ENCODE measurements around the gene CEP57. TPM values are rescaled to one million over a fixed set of nuclear protein-coding genes. Genes with fewer than 3 reads are reported as not detected.

CEP57 gene
- total RNA-seq, 4 donors from 2014 or later: 21.4 to 52.1 (median 27.1) TPM

DNA sequence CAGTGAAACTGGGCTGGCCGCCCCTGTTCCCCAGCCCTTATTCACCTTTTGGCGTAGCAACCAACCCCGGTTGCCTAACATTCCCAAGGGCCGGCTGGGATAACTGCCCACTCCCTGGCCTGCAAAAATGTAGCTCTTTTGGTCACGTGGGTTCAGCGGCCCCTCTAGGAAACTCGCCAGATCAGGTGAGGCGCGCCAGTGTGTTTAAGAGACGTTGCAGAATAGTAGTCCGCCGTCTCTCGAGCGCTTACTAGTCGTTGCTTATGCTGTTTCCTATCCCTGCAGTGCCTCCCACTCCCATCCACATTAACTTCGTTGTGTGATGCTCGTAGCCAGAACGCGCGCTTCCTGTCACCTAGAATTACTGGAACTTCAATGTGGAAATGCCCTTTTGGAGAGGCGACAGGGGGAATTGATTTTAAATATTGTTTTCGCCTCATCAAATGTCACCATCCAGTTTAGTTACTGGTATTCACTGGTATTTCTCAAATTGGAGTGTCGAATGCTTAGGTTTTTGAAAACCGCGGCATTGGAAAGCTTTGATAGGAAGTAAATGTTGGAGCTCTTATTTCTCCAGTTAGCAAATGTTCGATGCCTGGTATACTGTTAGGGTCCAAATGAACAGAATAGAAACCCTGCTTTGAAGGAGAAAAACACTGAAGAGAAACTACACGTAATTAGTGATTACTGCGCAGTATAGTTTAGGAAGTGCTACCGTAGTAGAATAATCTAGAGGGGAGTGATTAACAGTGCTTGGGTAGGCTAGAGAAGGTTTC lies 823 bp downstream of the CEP57 start:
- Histone ChIP-seq H3K27ac (peak overlapping the region; percentile 89 to 100 (median 99)), H3K9me3 (no peaks in the 10 kb centered on the region), H3K36me3 (peaks cover 0 to 15% of the 10 kb centered on the region in 2 donors), H3K4me3 (peak overlapping the region; percentile 48 to 90), H3K27me3 (no peaks in the 10 kb centered on the region), H3K4me1 (peaks cover 0 to 41% (median 8%) of the 10 kb centered on the region in 3 donors)
- ATAC-seq: peak; percentile 3
- WGBS, 2 donors (ENCODE audit: low coverage in 1 of 2): 10 to 14% methylated on average over 9 to 18 of the region's 29 CpGs
- TF ChIP-seq, protein P1, sequence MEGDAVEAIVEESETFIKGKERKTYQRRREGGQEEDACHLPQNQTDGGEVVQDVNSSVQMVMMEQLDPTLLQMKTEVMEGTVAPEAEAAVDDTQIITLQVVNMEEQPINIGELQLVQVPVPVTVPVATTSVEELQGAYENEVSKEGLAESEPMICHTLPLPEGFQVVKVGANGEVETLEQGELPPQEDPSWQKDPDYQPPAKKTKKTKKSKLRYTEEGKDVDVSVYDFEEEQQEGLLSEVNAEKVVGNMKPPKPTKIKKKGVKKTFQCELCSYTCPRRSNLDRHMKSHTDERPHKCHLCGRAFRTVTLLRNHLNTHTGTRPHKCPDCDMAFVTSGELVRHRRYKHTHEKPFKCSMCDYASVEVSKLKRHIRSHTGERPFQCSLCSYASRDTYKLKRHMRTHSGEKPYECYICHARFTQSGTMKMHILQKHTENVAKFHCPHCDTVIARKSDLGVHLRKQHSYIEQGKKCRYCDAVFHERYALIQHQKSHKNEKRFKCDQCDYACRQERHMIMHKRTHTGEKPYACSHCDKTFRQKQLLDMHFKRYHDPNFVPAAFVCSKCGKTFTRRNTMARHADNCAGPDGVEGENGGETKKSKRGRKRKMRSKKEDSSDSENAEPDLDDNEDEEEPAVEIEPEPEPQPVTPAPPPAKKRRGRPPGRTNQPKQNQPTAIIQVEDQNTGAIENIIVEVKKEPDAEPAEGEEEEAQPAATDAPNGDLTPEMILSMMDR (IDR thresholded peaks at IDR 0.05): no peak
- TF ChIP-seq EP300 (IDR thresholded peaks at IDR 0.05) (no peak), POLR2AphosphoS5 (IDR thresholded peaks at IDR 0.05) (no peak), POLR2A (IDR thresholded peaks at IDR 0.05) (no peak)

DNA sequence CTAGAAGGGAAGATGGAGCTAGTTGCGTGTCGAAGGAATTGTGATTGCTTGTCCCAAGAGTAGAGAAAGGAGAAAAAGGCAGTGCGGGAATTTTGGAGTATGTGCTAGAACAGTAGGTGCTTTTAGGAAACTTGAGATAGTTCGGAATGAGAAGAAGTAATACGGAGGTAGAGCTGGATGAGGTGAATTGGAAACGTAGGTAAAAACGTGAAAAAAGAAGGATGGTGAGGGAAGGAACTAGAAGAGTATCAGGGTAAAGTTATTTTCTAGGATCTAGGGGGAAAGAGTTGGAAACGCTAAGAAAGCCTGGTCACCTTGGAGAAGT lies 1.4 kb downstream of the CEP57 start:
- Histone ChIP-seq H3K4me3 (peak overlapping the region in 1 of 2 donors; percentile 90), H3K4me1 (peaks cover 0 to 41% (median 8%) of the 10 kb centered on the region in 3 donors), H3K9me3 (no peaks in the 10 kb centered on the region), H3K27ac (no peak overlapping the region), H3K36me3 (peaks cover 0 to 9% of the 10 kb centered on the region in 2 donors), H3K27me3 (no peaks in the 10 kb centered on the region)
- ATAC-seq: no peak
- 54 to 74% methylated on average over 6 to 8 of the region's 8 CpGs for WGBS, 2 donors (ENCODE audit: low coverage in 1 of 2)
- TF ChIP-seq POLR2AphosphoS5 (IDR thresholded peaks at IDR 0.05) (no peak), EP300 (IDR thresholded peaks at IDR 0.05) (no peak), POLR2A (IDR thresholded peaks at IDR 0.05) (no peak)
- TF ChIP-seq, protein P1 (IDR thresholded peaks at IDR 0.05): no peak

DNA sequence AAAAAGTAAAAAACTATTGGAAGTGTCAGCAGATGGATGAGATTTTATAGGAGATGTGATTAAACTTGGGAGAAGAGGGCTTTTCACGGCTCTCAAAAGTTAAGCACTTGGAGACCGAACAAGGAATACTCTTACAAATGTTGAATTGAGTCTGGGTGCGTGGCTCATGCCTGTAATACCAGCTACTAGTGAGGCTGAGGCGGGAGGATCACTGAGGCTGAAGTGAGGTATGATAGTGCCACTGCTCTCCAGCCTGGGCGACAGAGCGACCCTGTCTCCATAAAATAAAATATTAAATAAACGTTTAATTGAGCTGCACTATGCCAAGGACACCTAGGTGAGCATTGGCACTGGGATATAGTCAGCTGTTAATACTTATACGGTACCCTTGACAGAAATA lies 1.9 kb downstream of the CEP57 start:
- H3K9me3 ChIP-seq: no peaks in the 10 kb centered on the region
- peaks cover 0 to 39% (median 8%) of the 10 kb centered on the region in 3 donors for H3K4me1 ChIP-seq
- H3K4me3 ChIP-seq: no peak overlapping the region
- ATAC-seq: no peak
- peaks cover 0 to 4% of the 10 kb centered on the region in 2 donors for H3K36me3 ChIP-seq
- TF ChIP-seq POLR2AphosphoS5 (IDR thresholded peaks at IDR 0.05) (no peak), EP300 (IDR thresholded peaks at IDR 0.05) (no peak), POLR2A (IDR thresholded peaks at IDR 0.05) (no peak)
- TF ChIP-seq, protein P1 (IDR thresholded peaks at IDR 0.05): no peak
- H3K27me3 ChIP-seq: no peaks in the 10 kb centered on the region
- WGBS, 2 donors (ENCODE audit: low coverage in 1 of 2): 71 to 90% methylated on average over 8 of the region's 8 CpGs
- H3K27ac ChIP-seq: no peak overlapping the region

DNA sequence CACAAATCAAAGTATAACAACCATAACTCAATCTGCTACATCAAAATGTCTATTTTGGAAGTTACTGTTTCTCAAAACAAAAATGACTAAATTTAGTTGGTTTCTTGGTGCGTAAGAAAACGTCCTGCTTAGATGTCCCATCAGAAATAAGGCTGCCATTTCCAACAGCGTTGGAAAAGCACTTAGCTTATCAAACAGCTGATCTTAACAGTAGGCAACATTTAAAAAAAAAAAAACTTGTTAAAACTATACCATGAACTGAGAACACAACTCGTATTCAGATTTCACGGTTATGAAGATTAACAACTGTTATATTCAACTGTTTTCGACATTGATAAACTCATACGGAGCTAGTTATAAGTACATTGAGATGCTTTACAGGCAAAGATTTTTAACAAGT lies 2.4 kb downstream of the CEP57 start:
- ATAC-seq: no peak
- 81 to 85% methylated on average over 5 to 7 of the region's 7 CpGs for whole genome bisulfite sequencing, 2 donors (ENCODE audit: low coverage in 1 of 2)
- H3K4me1 ChIP-seq: peaks cover 0 to 34% (median 8%) of the 10 kb centered on the region in 3 donors
- TF ChIP-seq POLR2AphosphoS5 (IDR thresholded peaks at IDR 0.05): no peak
- TF ChIP-seq, protein P1 (IDR thresholded peaks at IDR 0.05): no peak
- no peak for TF ChIP-seq POLR2A (IDR thresholded peaks at IDR 0.05)
- TF ChIP-seq EP300 (IDR thresholded peaks at IDR 0.05): no peak
- H3K27ac ChIP-seq: no peak overlapping the region
- no peaks in the 10 kb centered on the region for H3K9me3 ChIP-seq
- no peaks in the 10 kb centered on the region for H3K27me3 ChIP-seq
- no peak overlapping the region for H3K4me3 ChIP-seq
- no peaks in the 10 kb centered on the region for H3K36me3 ChIP-seq

DNA sequence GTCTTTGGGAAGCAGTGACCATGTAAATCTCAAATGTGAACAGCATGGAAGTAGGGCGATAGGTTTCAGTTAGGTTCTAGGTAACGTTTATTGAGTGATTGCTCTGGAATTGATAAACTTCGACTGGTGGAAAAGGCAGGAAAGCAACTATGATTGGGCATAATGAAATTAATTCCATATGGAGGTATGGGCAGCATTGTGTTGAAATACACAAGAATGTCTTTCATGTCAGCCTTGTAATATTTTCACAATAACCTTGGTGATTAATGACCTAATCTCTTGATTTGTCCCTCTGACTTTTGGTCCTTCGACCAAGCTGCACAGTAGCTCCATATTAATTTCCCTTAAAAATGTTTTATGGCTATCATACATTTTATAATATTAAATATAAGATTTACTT lies 2.8 kb downstream of the CEP57 start:
- ATAC-seq: no peak
- Histone ChIP-seq H3K27me3 (no peaks in the 10 kb centered on the region), H3K4me1 (peaks cover 0 to 30% (median 8%) of the 10 kb centered on the region in 3 donors), H3K27ac (no peak overlapping the region), H3K9me3 (no peaks in the 10 kb centered on the region), H3K4me3 (no peak overlapping the region), H3K36me3 (no peaks in the 10 kb centered on the region)
- no peak for TF ChIP-seq POLR2A (IDR thresholded peaks at IDR 0.05)
- no peak for TF ChIP-seq EP300 (IDR thresholded peaks at IDR 0.05)
- TF ChIP-seq, protein P1 (IDR thresholded peaks at IDR 0.05): no peak
- no peak for TF ChIP-seq POLR2AphosphoS5 (IDR thresholded peaks at IDR 0.05)
- WGBS, 2 donors (ENCODE audit: low coverage in 1 of 2): 68 to 88% methylated on average over 4 of the region's 4 CpGs
